ENCODE results near the gene SLC1A4. TPM values are rescaled to one million over a fixed set of nuclear protein-coding genes. Genes with fewer than 3 reads are reported as not detected.
"Not testable (repeated sequence)": the region's sequence is repeated elsewhere in the genome, so short reads cannot be mapped to it uniquely, and the experiment has no call there.

Gene SLC1A4
- total RNA-seq, 1 donor from 2014 or later = 35.7 TPM

GRCh38 chr2:65024149-65024829 lies 35.1 kb downstream of the SLC1A4 start:
- intact Hi-C loops (cut with micrococcal nuclease) = no loop called here

DNA sequence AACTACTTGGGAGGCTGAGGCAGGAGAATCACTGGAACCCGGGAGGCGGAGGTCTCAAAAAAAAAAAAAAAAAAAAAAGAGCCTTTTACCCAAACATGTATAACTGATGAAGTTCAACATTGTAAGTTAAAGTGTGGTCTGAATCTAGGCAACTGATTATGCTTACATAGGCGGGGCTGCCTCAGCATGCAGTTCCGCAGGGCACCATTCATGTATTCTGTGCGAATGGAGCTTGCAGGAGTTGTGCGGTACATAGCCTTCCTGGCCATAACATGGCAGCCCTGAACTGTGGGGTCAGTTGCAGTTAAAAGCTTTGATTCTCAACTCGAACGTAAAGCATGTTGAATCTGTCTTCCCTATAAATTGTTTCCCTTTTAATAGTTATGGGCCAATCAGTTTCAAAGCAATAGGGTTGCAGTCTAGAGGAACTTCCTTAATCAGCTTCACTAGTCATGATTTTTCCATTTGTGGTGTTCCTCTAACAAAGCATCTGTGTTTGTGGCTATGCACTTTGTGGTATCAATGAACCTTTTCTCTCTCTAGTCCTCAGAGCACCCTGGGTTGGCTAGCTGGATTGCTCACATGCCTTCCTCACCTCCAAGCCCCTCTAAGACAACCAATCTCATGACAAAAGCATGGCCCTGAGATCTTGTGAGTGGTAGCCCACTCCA lies 36.4 kb downstream of the SLC1A4 start:
- intact Hi-C loops (cut with micrococcal nuclease) = no loop called here

DNA sequence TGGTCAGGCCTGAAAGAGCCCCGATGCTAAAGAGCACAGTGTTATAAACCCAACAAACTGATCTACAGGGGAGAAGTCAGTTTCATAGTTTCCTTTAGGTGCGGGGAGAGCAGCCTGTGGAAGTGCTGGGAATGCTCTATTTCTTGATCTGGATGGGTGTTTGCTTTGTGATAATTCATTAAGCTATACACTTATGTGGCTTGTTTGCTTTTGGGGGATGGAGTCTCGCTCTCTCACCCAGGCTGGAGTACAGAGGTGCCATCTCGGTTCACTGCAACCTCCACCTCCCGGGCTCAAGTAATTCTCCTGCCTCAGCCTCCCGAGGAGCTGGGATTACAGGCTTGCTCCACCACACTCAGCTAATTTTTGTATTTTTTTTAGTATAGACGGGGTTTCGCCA lies 37.0 kb downstream of the SLC1A4 start:
- intact Hi-C loops (cut with micrococcal nuclease) = no loop called here

DNA sequence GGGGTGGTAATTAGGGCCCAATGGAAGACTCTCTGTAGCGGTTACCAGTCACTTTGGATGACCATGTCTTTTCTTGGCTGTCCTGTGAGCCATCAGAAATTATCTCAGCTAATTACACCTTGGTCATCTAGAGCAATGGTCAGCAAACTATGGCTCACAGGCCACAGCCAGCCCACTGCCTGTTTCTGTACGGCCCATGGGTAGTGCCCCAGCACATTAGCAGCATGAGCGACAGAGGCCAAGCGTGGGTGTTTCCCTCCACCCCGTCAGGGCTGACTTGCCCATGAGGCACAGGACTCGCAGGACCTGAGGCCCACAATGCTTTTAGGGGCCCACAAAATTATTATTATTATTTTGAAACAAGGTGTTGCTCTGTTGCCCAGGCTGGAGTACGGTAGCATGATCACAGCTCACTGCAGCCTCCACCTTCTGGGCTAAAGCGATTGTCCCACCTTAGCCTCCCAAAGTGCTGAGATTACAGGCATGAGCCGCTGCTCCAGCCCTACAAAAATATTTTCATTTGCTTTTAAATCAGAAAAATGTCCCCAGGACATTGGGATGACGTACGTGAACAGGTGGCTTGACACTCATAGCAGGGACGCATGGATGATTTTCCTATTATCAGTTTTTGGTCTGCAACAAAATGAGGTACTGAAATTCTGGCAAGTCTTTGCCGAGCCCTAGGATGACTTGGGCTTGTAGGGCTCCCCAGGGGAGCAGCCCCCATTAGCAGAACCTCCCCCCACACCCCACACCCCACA lies 37.7 kb downstream of the SLC1A4 start:
- intact Hi-C loops (cut with micrococcal nuclease) = no loop called here

GRCh38 chr2:65027616-65028244 lies 38.5 kb downstream of the SLC1A4 start:
- intact Hi-C loops (cut with micrococcal nuclease) = no loop called here

- intact Hi-C loops (cut with micrococcal nuclease) = no loop called here
Measured at GRCh38 chr2:65030476-65031332, 41.5 kb downstream of the SLC1A4 start.

- intact Hi-C loops (cut with micrococcal nuclease) = no loop called here
Measured at GRCh38 chr2:65031341-65032018, 42.3 kb downstream of the SLC1A4 start.

DNA sequence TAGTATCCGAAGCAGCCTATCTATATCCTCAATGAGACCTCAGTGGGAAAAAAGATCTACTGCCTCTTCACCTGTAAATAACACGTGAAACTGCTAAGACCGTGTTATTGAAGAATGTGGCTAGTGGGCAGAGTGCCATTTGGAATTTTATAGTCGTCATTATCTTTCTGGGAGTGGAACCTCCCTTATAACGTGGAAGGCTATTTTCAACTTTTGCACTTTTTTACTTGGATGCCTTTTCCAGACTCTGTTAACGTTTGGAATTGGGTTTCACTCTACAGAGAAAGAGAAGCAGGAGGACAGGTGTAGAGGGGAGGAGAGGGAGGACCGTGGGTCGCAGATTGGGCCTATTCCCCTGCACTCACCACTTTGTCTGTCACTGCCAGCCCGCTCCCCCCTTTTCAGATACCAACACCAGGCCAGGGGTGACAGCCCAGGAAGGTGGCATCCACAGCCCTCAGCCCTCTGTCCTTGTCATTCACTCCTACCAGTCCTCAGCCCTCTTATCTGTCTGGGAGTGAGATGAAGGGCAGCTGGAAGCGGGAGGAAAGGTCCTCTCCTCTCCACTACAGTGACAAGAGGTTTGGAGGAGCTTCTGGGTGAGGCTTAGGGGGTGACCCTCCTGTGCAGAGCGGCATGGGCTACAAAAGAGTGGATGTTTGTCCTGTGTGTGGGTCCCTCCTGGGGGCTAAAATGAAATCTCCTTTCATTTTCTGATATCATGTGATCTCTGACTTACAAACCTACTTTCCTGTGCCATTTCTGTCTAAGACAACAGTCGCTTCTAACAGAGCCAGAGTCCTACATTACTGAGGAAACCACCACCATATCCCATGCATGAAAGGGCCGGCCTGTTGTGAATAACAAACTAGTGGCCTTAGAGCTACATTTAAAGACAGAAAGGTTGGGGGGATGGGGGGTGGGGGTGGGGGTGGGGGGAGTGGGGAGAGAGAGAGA lies 43.1 kb downstream of the SLC1A4 start:
- intact Hi-C loops (cut with micrococcal nuclease) = no loop called here

GRCh38 chr2:65033178-65033577 lies 44.0 kb downstream of the SLC1A4 start:
- intact Hi-C loops (cut with micrococcal nuclease) = no loop called here

DNA sequence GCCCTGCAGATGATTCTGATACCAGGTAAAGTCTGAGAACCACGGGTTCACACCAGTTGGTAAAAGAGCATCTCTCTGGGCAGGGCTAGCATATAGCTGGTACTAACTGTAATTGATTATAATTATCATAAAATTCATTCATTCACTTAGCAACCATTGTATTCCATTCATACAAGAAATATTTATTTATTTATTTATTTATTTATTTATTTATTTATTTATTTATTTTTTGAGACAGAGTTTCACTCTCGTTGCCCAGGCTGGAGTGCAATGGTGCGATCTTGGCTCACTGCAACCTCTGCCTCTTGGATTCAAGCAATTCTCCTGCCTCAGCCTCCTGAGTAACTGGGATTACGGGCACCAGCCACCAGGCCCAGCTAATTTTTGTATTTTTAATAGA lies 44.5 kb downstream of the SLC1A4 start:
- intact Hi-C loops (cut with micrococcal nuclease) = not testable (repeated sequence)

GRCh38 chr2:65035351-65035943 lies 46.2 kb downstream of the SLC1A4 start:
- intact Hi-C loops (cut with micrococcal nuclease) = no loop called here

DNA sequence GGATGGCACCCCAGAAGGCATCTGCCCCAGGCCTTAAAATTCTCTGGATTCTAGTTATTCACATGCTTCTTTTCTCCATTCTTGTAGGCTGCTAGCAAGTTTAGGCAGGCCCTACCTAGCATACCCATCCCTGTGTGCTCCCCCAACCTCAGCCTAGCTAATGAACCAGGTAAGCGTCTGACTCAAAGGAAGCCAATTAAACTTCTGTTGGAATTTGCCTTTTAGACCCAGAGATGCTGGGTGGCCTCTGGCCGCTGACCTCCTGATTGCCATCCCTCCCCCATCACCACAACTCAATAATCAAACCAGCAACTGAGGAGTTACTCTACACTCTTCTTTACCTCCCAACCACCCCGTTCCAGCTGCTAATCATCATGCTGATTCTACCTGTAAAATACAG lies 48.0 kb downstream of the SLC1A4 start:
- intact Hi-C loops (cut with micrococcal nuclease) = no loop called here

GRCh38 chr2:65039640-65040039 lies 50.4 kb downstream of the SLC1A4 start:
- intact Hi-C loops (cut with micrococcal nuclease) = loop anchor here (1.0 to 5.0 kb wide), 7 partner anchors 18 to 517 kb away; partner anchors contain the start of genes AFTPH and SERTAD2

GRCh38 chr2:65040400-65041261 lies 51.4 kb downstream of the SLC1A4 start:
- intact Hi-C loops (cut with micrococcal nuclease) = loop anchor here (1.0 to 5.0 kb wide), 7 partner anchors 17 to 518 kb away; partner anchors contain the start of genes AFTPH and SERTAD2

GRCh38 chr2:65043001-65043400 lies 53.8 kb downstream of the SLC1A4 start:
- intact Hi-C loops (cut with micrococcal nuclease) = loop anchor here (5.0 kb wide), 2 partner anchors 391 to 521 kb away; partner anchors contain the start of genes AFTPH and SERTAD2

DNA sequence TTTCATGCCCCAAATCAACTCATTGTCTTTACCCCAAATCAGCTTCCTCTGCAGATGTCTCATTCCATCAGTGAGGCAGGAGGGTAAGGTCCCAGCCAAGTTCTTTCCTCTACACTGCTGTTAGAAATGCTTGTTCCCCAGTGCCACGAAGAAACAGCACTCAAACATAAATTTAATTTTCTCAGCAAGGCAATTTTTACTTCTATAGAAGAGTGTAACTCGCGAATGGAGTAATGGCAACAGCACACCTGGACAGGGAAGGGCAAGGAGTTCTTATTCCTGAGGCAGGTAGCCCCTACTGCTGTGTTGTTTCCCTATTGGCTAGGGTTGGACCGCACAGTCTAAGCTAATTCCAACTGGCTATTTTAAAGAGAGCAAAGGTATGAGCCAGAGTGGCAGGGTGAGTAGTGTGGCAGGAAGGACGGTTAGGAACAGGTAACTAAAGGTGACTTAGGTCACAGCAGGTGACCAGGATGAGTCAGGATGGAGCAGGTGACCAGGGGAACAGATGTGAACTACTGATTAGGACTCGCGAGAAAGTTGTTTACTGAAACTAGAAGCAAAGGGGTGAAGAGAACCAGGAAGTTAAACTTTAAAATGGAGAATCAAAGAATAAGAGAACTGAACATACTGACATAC lies 55.0 kb downstream of the SLC1A4 start:
- intact Hi-C loops (cut with micrococcal nuclease) = loop anchor here (5.0 kb wide), 2 partner anchors 392 to 522 kb away; partner anchors contain the start of genes AFTPH and SERTAD2

GRCh38 chr2:65045651-65046050 lies 56.5 kb downstream of the SLC1A4 start:
- intact Hi-C loops (cut with micrococcal nuclease) = no loop called here

Data from T-helper 1 cell treated with Interleukin-12 subunit alpha and Interleukin-12 subunit beta and Interleukin-4 antibody, amounts not matched to agents 30 ng/mL and 1 ng/mL, for 36 hours (primary cell).